Lower lobe of right lung (tissue), 2 donors: ENCODE results near the gene CELF2. TPM values are rescaled to one million over a fixed set of nuclear protein-coding genes. Genes with fewer than 3 reads are reported as not detected.
A peak's percentile ranks its signal among the peaks of the same experiment; 100 is the strongest.

Source experiments
- ATAC-seq, 2 donors: fragments of 200-7000 bp; cut with Tn5 transposase; one replicate each; pipeline ENCODE4 v1.9.1; 2020 to 2022; ENCODE audit warnings: mild to moderate bottlenecking in 2 of 2, moderate library complexity in 2 of 2
- DNase-seq: peaks from one replicate; pipeline ENCODE4 v3.0.0-alpha.2; 2020
- H3K27ac ChIP-seq: fragments of 200-600 bp; one replicate; pipeline ENCODE4 v1.8.0; 2022
- H3K27me3 ChIP-seq: fragments of 200-600 bp; one replicate; pipeline ENCODE4 v1.8.0; 2022; ENCODE audit warnings: low read depth
- H3K36me3 ChIP-seq: fragments of 200-600 bp; one replicate; pipeline ENCODE4 v1.8.0; 2022; ENCODE audit warnings: mild to moderate bottlenecking
- H3K4me1 ChIP-seq: fragments of 200-600 bp; one replicate; pipeline ENCODE4 v1.8.0; 2022
- H3K4me3 ChIP-seq: fragments of 200-600 bp; one replicate; pipeline ENCODE4 v1.8.0; 2022; ENCODE audit warnings: mild to moderate bottlenecking
- H3K9me3 ChIP-seq: fragments of 200-600 bp; one replicate; pipeline ENCODE4 v1.8.0; 2022
- CTCF ChIP-seq: fragments of 200-600 bp; IDR thresholded peaks from one replicate; pipeline ENCODE4 v1.8.0; 2022; ENCODE audit warnings: antibody characterized with exemption, mild to moderate bottlenecking
- intact Hi-C: fragments of 100-400 bp; cut with DNase I; formaldehyde crosslinking; loops from one replicate; pipeline ENCODE4 v1.11.0; 2022
- total RNA-seq: library from RNA; stranded (reverse); fragmentation: NEBNext Ultra II Directional; extraction: Animal tissue kit (Norgen Biotek cat#: 25700); gene quantifications from one replicate; pipeline ENCODE4 v1.2.1, GENCODE V29; 2021
- donor health status: DM: no; HTN: yes; CAD: no; lungs with severe emphysema.

The CELF2 gene
- total RNA-seq, 1 donor from 2014 or later, result 106 TPM

DNA sequence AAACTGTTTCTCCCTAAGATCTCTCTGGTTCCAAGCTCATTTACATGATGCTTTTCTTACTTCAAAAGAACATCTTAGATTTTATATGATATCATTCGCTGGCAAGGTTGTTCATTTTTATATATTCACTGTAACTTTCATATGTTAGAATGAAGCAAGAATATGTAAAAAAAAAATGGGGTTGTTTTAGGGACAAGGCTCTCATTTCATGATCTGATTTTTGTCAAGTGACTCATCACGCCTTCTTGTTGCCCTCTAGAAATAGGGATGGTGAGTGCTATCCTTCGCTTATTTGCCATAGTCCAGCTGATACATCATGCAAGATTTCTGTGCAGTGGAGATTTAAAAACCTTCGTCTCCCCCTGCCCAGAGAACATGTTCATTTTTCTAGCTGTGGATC, 14.0 kb upstream of the CELF2 start:
- no peaks in the 10 kb centered on the region for H3K4me1 ChIP-seq
- intact Hi-C loops, result no loop called here
- no peak for TF ChIP-seq CTCF
- no peaks in the 10 kb centered on the region for H3K9me3 ChIP-seq
- ATAC-seq (no peak), DNase-seq (no peak)
- H3K4me3 ChIP-seq, result no peak overlapping the region
- H3K36me3 ChIP-seq, result no peaks in the 10 kb centered on the region
- no peak overlapping the region for H3K27ac ChIP-seq
- no peaks in the 10 kb centered on the region for H3K27me3 ChIP-seq

DNA sequence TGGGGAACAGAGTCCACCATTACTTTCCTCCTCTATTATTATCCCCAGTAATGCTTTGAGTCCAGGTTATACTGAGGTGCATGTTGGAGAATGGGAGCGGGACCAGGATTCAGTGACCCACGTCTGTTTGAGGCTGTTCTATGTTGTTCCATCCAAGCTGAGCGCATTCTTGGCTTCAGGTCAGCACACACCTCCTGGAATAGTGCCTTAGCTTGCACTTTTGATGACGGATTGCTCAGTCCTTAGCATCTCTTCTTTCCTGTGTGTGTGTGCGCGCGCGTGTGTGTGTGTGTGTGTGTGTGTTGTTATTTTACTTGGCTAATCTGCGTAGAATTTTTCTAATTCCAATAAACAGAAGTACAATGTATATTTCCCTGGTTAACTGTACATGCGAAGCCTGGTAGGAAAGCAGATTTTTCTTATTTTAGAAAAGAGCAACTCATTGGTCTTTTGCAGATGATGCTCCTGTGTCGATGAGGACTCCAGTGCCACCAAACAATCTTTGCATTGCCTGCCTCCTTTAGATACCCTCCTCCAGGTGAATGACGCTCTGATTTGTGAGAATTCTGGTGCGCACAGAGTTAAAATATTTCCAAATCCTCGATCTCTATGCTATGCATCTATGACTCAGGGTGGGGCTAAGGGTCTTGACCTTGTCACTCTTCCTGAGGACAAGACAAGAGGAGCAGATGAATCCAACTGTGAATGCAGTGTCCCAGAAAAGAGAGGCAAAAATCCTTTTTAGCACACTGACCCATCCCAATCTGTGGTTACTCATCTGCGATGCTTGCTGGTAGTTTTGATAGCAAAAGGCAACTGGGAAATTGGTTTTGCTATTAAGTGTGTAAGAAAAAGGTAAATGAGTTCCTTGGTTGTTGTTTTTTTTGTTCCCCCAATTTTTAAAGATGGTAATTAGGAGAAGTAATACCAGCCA, 13.3 kb upstream of the CELF2 start:
- intact Hi-C loops, result no loop called here
- DNase-seq (no peak), ATAC-seq (peak in 1 of 2 donors; percentile 40)
- no peaks in the 10 kb centered on the region for H3K36me3 ChIP-seq
- no peaks in the 10 kb centered on the region for H3K27me3 ChIP-seq
- no peaks in the 10 kb centered on the region for H3K4me1 ChIP-seq
- no peak overlapping the region for H3K27ac ChIP-seq
- no peak for TF ChIP-seq CTCF
- H3K9me3 ChIP-seq, result no peaks in the 10 kb centered on the region
- H3K4me3 ChIP-seq, result no peak overlapping the region

- Histone ChIP-seq H3K4me1 (no peaks in the 10 kb centered on the region), H3K27ac (peak overlapping the region; percentile 39), H3K4me3 (peak overlapping the region; percentile 43), H3K36me3 (no peaks in the 10 kb centered on the region), H3K27me3 (no peaks in the 10 kb centered on the region), H3K9me3 (no peaks in the 10 kb centered on the region)
- ATAC-seq (peak in 1 of 2 donors; percentile 28), DNase-seq (no peak)
- intact Hi-C loops, result no loop called here
- TF ChIP-seq CTCF, result no peak
These were observed 11.8 kb upstream of the CELF2 start for GRCh38 chr10:11005725-11006427.

DNA sequence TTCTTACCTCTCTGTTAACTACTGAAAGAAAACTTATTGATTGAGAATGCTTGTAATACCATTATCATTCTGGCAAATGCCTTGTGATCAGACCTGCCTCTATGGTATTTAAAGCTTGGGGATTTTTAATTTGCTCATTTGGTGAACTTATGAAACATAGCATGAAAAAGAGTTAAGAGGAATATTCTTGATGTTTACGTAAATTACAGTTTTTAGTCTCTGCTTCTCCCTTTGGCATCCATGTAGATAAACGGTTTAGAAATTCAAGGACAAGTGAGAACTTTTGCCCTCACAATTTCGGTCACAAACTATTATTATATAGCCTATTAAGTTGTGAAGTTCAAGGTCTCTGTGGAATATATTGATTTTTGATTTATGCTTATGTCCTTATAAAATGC, 11.2 kb upstream of the CELF2 start:
- Histone ChIP-seq H3K4me3 (peak overlapping the region; percentile 43), H3K4me1 (no peaks in the 10 kb centered on the region), H3K36me3 (no peaks in the 10 kb centered on the region), H3K27me3 (no peaks in the 10 kb centered on the region), H3K27ac (peak overlapping the region; percentile 39), H3K9me3 (no peaks in the 10 kb centered on the region)
- no peak for TF ChIP-seq CTCF
- DNase-seq (no peak), ATAC-seq (no peak)
- intact Hi-C loops, result no loop called here

GRCh38 chr10:11007476-11008020, 10.1 kb upstream of the CELF2 start:
- no peaks in the 10 kb centered on the region for H3K36me3 ChIP-seq
- ATAC-seq (no peak), DNase-seq (no peak)
- peaks cover under 1% of the 10 kb centered on the region for H3K4me1 ChIP-seq
- no peak overlapping the region for H3K4me3 ChIP-seq
- H3K27ac ChIP-seq, result no peak overlapping the region
- no peaks in the 10 kb centered on the region for H3K9me3 ChIP-seq
- intact Hi-C loops, result no loop called here
- TF ChIP-seq CTCF, result no peak
- H3K27me3 ChIP-seq, result no peaks in the 10 kb centered on the region
